ENCODE results near the gene NFASC. TPM values are rescaled to one million over a fixed set of nuclear protein-coding genes. Genes with fewer than 3 reads are reported as not detected.

NFASC gene
- total RNA-seq, 1 donor from 2014 or later: 0.17 TPM

GRCh38 chr1:205047764-205048231, 177.1 kb downstream of the NFASC start:
- DNase-seq: no peak

GRCh38 chr1:205048382-205048781, 177.7 kb downstream of the NFASC start:
- DNase-seq: no peak

- DNase-seq: no peak
Measured at GRCh38 chr1:205049479-205049878, 178.8 kb downstream of the NFASC start.

- DNase-seq: no peak
Measured at GRCh38 chr1:205052690-205053089, 182.0 kb downstream of the NFASC start.

GRCh38 chr1:205053296-205053695, 182.6 kb downstream of the NFASC start:
- DNase-seq: no peak

GRCh38 chr1:205054013-205054412, 183.4 kb downstream of the NFASC start:
- DNase-seq: no peak

GRCh38 chr1:205056188-205056611, 185.5 kb downstream of the NFASC start:
- no peak for DNase-seq

- DNase-seq: no peak
Measured at GRCh38 chr1:205056956-205057568, 186.4 kb downstream of the NFASC start.

- no peak for DNase-seq
Measured at GRCh38 chr1:205057808-205058575, 187.3 kb downstream of the NFASC start.

- DNase-seq: no peak
Measured at GRCh38 chr1:205058853-205059252, 188.2 kb downstream of the NFASC start.

GRCh38 chr1:205059660-205060059, 189.0 kb downstream of the NFASC start:
- no peak for DNase-seq

- no peak for DNase-seq
Measured at GRCh38 chr1:205060746-205061145, 190.1 kb downstream of the NFASC start.

GRCh38 chr1:205061227-205061626, 190.6 kb downstream of the NFASC start:
- DNase-seq: no peak

- peak; percentile 75 for DNase-seq
Measured at GRCh38 chr1:205061665-205062069, 191.0 kb downstream of the NFASC start.

- no peak for DNase-seq
Measured at GRCh38 chr1:205062319-205062718, 191.7 kb downstream of the NFASC start.

GRCh38 chr1:205062895-205063294, 192.2 kb downstream of the NFASC start:
- DNase-seq: no peak

- no peak for DNase-seq
Measured at GRCh38 chr1:205064301-205064700, 193.6 kb downstream of the NFASC start.

GRCh38 chr1:205064741-205065316, 194.2 kb downstream of the NFASC start:
- DNase-seq: no peak

GRCh38 chr1:205065666-205066065, 195.0 kb downstream of the NFASC start:
- no peak for DNase-seq

GRCh38 chr1:205066141-205066818, 195.6 kb downstream of the NFASC start:
- DNase-seq: peak; percentile 7

GRCh38 chr1:205067031-205067430, 196.4 kb downstream of the NFASC start:
- DNase-seq: no peak

- no peak for DNase-seq
Measured at GRCh38 chr1:205068001-205068400, 197.3 kb downstream of the NFASC start.

GRCh38 chr1:205068457-205069040, 197.9 kb downstream of the NFASC start:
- no peak for DNase-seq
